ENCODE data around the gene ARSB.

Gene ARSB

GRCh38 chr5:78799266-78800017 is 185.7 kb downstream of the ARSB start:
- no peak for DNase-seq

- no peak for DNase-seq
Observed at GRCh38 chr5:78798673-78799029, 186.5 kb downstream of the ARSB start.

GRCh38 chr5:78797936-78798672 is 187.0 kb downstream of the ARSB start:
- DNase-seq: no peak

- DNase-seq: peak; percentile 25
Observed at GRCh38 chr5:78795757-78796156, 189.4 kb downstream of the ARSB start.

GRCh38 chr5:78794693-78795215 is 190.4 kb downstream of the ARSB start:
- DNase-seq: no peak

GRCh38 chr5:78793907-78794662 is 191.0 kb downstream of the ARSB start:
- DNase-seq: no peak

- DNase-seq: no peak
Observed at GRCh38 chr5:78792345-78793055, 192.6 kb downstream of the ARSB start.

GRCh38 chr5:78791501-78792100 is 193.5 kb downstream of the ARSB start:
- no peak for DNase-seq

GRCh38 chr5:78787783-78788182 is 197.3 kb downstream of the ARSB start:
- DNase-seq: no peak

- DNase-seq: no peak
Observed at GRCh38 chr5:78785454-78785853, 199.7 kb downstream of the ARSB start.

GRCh38 chr5:78783434-78784130 is 201.5 kb downstream of the ARSB start:
- no peak for DNase-seq

- no peak for DNase-seq
Observed at GRCh38 chr5:78782728-78783127, 202.4 kb downstream of the ARSB start.

GRCh38 chr5:78781611-78782286 is 203.4 kb downstream of the ARSB start:
- no peak for DNase-seq

GRCh38 chr5:78779771-78780616 is 205.1 kb downstream of the ARSB start:
- no peak for DNase-seq

GRCh38 chr5:78779262-78779661 is 205.8 kb downstream of the ARSB start:
- no peak for DNase-seq

GRCh38 chr5:78778538-78778937 is 206.6 kb downstream of the ARSB start:
- no peak for DNase-seq

- DNase-seq: no peak
Observed at GRCh38 chr5:78777901-78778300, 207.2 kb downstream of the ARSB start.

- DNase-seq: no peak
Observed at GRCh38 chr5:78776637-78777036, 208.5 kb downstream of the ARSB start.

GRCh38 chr5:78773655-78774054 is 211.5 kb downstream of the ARSB start:
- no peak for DNase-seq
